SU-DHL-6 (cell line): ENCODE data around the gene CNTRL.

ENCODE experiments used
- CTCF ChIP-seq: fragments of 200-600 bp; sonication (generic); IDR thresholded peaks from one replicate; pipeline ENCODE4 v1.5.1; 2017; ENCODE audit warnings: antibody characterized with exemption, mild to moderate bottlenecking, low read length, moderate library complexity; ENCODE audit not compliant: insufficient read depth, poor library complexity, severe bottlenecking
- EZH2phosphoT487 ChIP-seq: fragments of 200-600 bp; sonication (generic), shearing (Covaris generic); conservative IDR thresholded peaks from 2 replicates; pipeline ENCODE4 v1.6.1; 2018; ENCODE audit warnings: mild to moderate bottlenecking, antibody characterized with exemption, low read length, moderate library complexity, mixed read lengths

DNA sequence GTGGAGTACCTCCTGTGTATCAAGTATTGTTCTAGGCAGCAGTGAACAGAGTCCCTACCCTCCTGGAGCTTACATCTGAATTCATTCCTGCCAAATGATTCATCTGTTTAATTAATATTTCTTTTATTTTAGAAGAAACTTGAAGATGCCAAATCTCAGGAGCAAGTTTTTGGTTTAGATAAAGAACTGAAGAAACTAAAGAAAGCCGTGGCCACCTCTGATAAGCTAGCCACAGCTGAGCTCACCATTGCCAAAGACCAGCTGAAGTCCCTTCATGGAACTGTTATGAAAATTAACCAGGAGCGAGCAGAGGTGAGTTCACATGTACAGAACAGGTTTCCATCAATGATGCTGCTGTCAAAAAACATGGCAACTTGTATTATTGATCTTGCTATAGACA lies 69.0 kb downstream of the CNTRL start:
- TF ChIP-seq CTCF (no peak), EZH2phosphoT487 (no peak)
